Measurements from ENCODE around the gene WDFY4.

Gene WDFY4

DNA sequence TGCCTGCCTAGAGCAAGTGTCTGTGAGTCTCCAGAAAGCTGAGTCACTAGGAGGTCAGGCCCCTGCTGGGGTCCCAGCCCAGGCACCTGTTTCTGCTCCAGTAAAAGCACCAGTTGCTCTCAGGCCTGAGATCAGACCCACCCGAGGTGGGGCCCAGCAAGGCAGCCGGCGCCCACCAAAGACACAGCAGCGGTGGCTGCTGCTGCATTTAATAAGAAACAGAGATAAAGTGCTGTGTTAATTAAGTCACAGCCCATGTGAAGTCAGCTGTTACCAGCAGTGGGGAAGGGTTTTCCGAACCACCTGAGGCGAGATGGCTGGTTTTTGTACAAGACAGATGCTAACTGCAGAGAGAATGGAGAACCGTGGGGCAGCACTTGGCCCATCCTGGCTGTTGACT, 267.0 kb downstream of the WDFY4 start:
- no peak for DNase-seq

DNA sequence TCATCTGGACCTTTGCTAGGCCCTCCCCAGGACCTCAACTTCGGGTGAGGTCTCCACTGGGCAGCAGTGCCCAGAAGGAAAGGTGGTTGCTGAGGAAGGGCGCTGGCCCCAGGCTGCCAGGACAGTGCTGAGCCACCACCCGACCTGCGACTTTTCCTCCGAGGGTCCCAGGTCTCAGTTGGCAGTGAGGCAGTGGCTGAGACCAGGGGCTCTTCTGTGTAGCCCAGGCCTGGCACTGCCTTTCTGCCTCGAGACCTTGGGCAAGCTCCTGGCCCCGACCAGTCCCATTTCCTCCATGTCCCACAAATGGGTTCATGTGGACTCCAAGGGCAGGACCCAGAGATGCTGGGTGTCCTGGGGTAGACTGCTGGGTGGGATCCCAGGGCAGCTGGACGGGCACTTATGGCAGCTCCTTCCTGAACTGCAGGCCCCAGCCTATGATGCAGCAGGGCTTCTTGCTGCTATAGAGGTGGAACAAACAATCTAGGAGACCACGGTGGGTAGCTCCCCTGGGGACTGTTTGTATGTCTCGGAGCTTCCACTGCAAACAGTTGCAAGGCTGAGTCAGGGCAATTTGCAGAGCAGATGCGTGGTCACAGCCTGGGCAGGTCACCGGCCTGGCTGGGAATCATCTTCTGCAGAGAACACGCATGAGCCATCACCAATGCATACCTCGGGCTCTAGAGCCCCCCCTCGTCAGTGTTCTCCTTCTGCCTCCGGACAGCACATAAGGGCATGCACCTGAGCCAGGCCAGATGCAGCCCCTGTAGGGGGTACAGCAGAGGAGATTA, 272.9 kb downstream of the WDFY4 start:
- DNase-seq = no peak

GRCh38 chr10:48958598-48959190, 274.0 kb downstream of the WDFY4 start:
- DNase-seq = no peak

- no peak for DNase-seq
Measured at GRCh38 chr10:48964038-48964437, 279.4 kb downstream of the WDFY4 start.

GRCh38 chr10:48965460-48965859, 280.8 kb downstream of the WDFY4 start:
- DNase-seq = no peak

GRCh38 chr10:48968036-48968435, 283.4 kb downstream of the WDFY4 start:
- DNase-seq = no peak

GRCh38 chr10:48970046-48970445, 285.4 kb downstream of the WDFY4 start:
- no peak for DNase-seq

- no peak for DNase-seq
Measured at GRCh38 chr10:48970654-48971053, 286.0 kb downstream of the WDFY4 start.

DNA sequence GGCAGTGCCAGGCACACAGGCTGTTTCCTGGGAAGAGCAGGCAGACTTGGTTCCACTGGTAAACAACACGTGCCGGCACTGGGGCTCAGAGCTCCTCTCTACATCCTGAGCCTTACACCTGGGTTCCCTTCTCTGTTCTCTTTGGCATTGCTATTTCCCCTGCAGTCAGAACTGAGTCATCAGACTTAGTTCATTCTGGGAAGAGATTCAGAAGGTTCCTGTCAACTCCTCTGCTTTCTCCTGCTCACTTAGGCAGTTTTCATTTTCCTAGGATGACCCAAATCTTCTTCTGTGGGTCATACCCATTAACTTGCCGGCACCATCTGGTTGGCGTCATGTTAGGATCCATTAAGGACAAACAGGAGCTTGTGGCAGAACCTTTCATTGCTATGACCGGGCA, 288.4 kb downstream of the WDFY4 start:
- no peak for DNase-seq

GRCh38 chr10:48974510-48975156, 290.0 kb downstream of the WDFY4 start:
- DNase-seq = no peak

- no peak for DNase-seq
Measured at GRCh38 chr10:48976196-48976595, 291.5 kb downstream of the WDFY4 start.

DNA sequence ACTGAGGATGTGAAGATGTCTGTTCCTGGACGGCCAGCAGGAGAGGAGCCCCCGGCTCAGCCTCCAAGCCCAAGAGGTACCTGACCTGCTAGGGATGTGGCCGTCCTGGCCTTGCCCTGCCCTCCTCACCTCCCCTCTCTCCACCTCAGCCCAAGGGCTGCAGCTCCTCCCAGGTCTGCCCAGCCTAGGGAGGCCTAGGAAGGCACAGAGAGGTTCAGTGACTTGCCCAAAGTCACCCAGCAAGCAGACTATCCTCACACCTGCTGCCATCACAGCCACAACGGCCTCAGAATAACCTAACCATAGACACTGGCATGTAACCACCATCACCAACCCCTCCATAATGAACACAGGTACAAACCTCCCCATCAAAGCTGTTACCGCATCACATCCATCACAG, 293.6 kb downstream of the WDFY4 start:
- DNase-seq = no peak

DNA sequence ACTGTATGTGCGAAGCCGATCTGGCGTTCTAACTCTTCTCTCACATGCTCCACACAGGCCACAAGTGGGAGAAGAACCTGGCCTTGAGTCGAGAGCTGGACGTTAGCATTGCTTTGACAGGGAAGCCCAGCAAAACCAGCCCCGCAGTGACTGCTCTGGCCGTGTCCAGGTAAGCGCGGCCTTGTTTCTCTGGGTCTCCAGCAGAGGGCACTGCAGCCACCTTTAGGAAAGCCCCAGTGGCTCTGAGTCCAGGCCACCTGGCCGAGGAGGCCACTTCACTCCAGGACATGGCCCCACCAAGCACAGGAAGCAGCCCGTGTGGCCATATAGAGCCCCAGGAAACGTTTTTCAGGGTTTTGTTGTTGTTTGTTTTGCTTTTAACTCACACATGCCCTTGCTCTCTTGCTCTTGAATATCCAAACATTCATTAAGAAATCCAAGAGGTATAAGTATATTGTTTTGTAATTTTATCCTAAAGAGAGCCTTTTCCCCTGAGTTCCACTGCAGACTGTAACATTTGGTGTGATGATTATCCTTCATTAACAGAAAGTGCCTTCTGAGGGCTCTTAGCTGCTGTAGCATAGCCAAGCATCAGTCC, 296.7 kb downstream of the WDFY4 start:
- DNase-seq = peak; percentile 56

- no peak for DNase-seq
Measured at GRCh38 chr10:48982584-48982983, 297.9 kb downstream of the WDFY4 start.

- DNase-seq = no peak
Measured at GRCh38 chr10:48983648-48984351, 299.1 kb downstream of the WDFY4 start.

GRCh38 chr10:48985621-48986158, 301.0 kb downstream of the WDFY4 start:
- no peak for DNase-seq

DNA sequence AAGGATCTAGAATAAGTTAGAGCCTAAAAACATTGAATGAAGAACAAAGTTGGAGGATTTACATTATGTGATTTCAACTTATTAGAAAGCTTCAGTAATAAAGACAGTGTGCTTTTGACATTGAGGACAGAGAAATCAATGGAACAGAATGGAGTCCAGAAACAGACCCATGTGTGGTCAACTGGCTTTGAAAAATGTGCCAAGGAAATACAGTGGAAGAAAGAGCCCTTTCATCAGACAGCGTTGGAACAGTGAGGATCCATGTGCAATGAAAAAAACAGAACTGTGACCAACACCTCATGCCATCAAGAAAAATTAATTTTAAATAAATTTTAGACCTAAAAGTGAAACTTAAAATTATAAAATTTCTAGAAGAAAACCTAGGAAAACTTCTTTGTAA, 305.6 kb downstream of the WDFY4 start:
- no peak for DNase-seq

GRCh38 chr10:48993627-48994026, 309.0 kb downstream of the WDFY4 start:
- DNase-seq = no peak

- DNase-seq = no peak
Measured at GRCh38 chr10:48996329-48996728, 311.7 kb downstream of the WDFY4 start.

GRCh38 chr10:48999346-48999745, 314.7 kb downstream of the WDFY4 start:
- no peak for DNase-seq

DNA sequence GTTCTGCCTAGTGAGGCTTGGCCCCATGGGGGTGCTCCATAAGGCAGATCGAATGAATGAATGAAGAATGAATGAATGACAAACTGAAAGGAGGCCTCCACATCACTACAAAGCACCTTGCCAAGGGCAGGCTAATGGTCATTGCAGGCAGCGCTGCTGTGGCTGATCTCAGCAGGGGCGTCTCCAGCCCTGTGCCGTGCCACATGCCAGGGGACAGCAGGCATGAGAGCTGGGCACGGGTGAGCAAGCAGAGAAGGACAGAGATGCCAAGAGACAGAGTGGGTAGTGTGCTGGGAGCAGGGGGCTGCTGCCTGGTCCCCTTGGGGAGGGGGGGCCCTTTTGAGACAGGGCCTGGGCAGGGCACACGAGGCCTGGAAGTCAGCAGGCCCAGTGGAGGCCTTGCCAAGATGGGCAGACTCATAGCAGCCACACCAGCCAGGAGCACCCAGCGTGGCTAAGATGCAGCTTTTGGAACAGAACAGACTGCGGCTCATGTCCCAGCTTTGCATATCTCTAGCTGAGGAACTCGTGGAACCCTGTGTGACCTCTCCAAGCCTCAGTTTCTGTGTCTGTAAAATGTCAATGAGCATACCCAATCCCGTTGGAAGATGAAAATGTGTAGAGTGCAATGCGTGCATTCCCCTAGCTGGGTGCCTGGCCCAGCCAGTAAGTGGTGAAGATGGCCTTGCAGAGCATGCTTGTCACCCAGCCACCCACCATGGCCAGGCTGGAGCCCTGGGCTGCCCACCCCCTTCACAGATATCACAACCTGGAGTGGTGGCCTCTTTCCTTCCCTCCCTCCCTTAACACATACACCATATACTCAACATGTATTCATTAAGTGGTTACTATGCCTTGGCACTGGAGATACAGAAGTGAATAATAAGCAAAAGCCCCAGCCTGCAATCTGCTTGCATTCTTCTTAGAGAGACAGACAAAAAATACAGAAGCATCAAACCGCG, 316.0 kb downstream of the WDFY4 start:
- no peak for DNase-seq

DNA sequence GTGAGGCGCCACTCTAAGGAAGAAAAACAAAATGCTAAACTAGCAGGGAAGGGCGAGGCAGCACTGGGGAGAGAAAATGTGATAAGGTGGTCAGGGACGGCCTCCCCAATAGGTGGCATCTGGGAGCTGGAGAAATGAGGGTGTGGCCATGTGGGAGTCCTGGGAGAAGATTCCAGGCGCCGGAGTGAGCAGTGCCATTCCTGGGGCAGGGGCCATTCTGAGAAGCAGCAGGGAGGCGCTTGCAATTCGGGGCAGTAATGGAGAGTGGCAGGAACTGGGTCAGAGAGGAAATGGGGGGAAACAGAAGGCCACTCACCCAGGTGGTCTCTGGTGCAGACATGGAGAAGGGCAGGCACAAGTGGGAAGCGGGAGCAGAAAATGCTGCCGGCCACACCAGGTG, 316.7 kb downstream of the WDFY4 start:
- DNase-seq = no peak
